ENCODE measurements around the gene MRPS18B. TPM values are rescaled to one million over a fixed set of nuclear protein-coding genes. Genes with fewer than 3 reads are reported as not detected.
A peak's percentile ranks its signal among the peaks of the same experiment; 100 is the strongest.

The MRPS18B gene
- total and polyA plus RNA-seq, 2 donors (not counting 1 experiment from before 2014, with no cell fraction given) = 35.9 to 38.8 TPM

DNA sequence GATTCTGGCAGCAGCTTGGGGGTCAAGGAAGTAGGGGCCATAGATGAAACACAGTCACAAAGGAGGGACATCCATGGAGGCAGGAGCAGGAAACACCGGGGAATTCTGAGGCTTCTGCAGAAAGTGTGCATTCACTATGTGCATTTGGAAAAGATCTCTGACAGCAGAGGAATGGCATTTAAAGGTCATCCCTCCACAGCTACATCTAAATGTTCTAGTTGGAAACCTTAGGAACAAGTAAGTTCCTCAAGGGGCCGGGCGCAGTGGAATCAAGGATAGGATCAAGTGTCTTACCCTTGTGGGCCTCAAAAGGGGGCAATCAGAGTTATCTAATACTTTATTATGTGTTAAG, 38.1 kb downstream of the MRPS18B start:
- TF ChIP-seq EZH2 (IDR thresholded peaks at IDR 0.05; ENCODE audit: borderline replicate concordance, insufficient read depth, low read depth, low read length, poor library complexity, severe bottlenecking) = no peak
- TF ChIP-seq, protein P1, sequence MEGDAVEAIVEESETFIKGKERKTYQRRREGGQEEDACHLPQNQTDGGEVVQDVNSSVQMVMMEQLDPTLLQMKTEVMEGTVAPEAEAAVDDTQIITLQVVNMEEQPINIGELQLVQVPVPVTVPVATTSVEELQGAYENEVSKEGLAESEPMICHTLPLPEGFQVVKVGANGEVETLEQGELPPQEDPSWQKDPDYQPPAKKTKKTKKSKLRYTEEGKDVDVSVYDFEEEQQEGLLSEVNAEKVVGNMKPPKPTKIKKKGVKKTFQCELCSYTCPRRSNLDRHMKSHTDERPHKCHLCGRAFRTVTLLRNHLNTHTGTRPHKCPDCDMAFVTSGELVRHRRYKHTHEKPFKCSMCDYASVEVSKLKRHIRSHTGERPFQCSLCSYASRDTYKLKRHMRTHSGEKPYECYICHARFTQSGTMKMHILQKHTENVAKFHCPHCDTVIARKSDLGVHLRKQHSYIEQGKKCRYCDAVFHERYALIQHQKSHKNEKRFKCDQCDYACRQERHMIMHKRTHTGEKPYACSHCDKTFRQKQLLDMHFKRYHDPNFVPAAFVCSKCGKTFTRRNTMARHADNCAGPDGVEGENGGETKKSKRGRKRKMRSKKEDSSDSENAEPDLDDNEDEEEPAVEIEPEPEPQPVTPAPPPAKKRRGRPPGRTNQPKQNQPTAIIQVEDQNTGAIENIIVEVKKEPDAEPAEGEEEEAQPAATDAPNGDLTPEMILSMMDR (IDR thresholded peaks at IDR 0.05) = no peak
- Mint-ChIP-seq H3K9me3 (ENCODE audit: insufficient read depth) (no peaks in the 10 kb centered on the region), H3K4me3 (no peak overlapping the region), H3K27ac (peak overlapping the region; percentile 23), H3K4me1 (peaks cover 5% of the 10 kb centered on the region), H3K27me3 (no peaks in the 10 kb centered on the region)
- CTCF ChIA-PET = interaction anchor here (0.9 kb wide), 1 partner anchor 66 kb away, joined by 3 read pairs; no protein-coding TSS in a partner anchor
- no peaks in the 10 kb centered on the region for H3K27me3 ChIP-seq (replicated peaks in 1 of 4; ENCODE audit: control extremely low read depth in 1 of 4, control insufficient read depth in 3 of 4, insufficient read depth in 4 of 4, low read length in 3 of 4)
- H3K36me3 ChIP-seq (replicated peaks in 1 of 2; ENCODE audit: control extremely low read depth in 1 of 2, control insufficient read depth in 1 of 2, extremely low read depth in 1 of 2, insufficient read depth in 2 of 2, low read length in 1 of 2) = peaks cover 2 to 86% of the 10 kb centered on the region in 2 experiments
- intact Hi-C loops (cut with micrococcal nuclease) = no loop called here
- H3K27ac ChIP-seq (ENCODE audit: low read length in 2 of 2) = no peak overlapping the region
- no peak overlapping the region for H3K4me2 ChIP-seq (replicated peaks; ENCODE audit: low read depth, low read length, poor library complexity, severe bottlenecking)
- H3K9ac ChIP-seq (ENCODE audit: low read length) = no peak overlapping the region
- POLR2A ChIA-PET = no interaction called here
- H3K79me2 ChIP-seq (ENCODE audit: control insufficient read depth, insufficient read depth, low read length) = peaks cover 5% of the 10 kb centered on the region
- H4K20me1 ChIP-seq (ENCODE audit: control insufficient read depth, insufficient read depth, low read length, poor library complexity, severe bottlenecking) = no peaks in the 10 kb centered on the region
- no peak overlapping the region for H2AFZ ChIP-seq (ENCODE audit: insufficient read depth, low read depth, low read length, poor library complexity, severe bottlenecking)
- peaks cover 0 to 5% of the 10 kb centered on the region in 2 donors for H3K4me1 ChIP-seq (ENCODE audit: control insufficient read depth in 2 of 2, insufficient read depth in 2 of 2, low read length in 2 of 2)
- no peak overlapping the region for H3K4me3 ChIP-seq (ENCODE audit: control extremely low read depth in 1 of 5, extremely low read depth in 1 of 5, insufficient read depth in 1 of 5, low read depth in 2 of 5, low read length in 4 of 5)
- H3K9me3 ChIP-seq (ENCODE audit: control extremely low read depth in 1 of 3, control insufficient read depth in 2 of 3, insufficient read depth in 1 of 3, low read length in 2 of 3) = no peaks in the 10 kb centered on the region
- ATAC-seq (ENCODE audit: low read depth) = no peak
- no CpG with 5 or more reads among the region's 3 CpGs for WGBS (ENCODE audit: insufficient coverage)
- DNase-seq = no peak

DNA sequence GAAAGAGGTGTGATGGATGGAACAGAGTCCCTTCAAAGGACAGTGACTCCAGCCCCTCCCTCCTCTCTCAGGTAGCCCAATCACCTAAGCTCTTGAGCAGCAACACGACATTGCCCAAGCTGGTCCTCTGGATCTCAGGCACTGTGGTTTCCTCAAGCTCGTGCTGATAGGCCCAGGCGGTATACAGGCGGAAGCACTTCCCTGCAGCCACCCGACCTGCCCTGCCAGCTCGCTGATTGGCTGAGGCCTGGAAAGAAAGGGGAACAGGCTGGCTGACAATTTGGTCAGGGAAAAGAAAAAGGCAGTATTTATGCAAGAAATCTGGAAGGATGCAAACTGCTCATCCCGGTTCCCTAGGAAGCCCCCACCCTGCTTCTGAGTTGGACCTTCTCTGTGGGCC, 38.9 kb downstream of the MRPS18B start:
- intact Hi-C loops (cut with micrococcal nuclease) = no loop called here
- no peak overlapping the region for H3K27ac ChIP-seq (ENCODE audit: low read length in 2 of 2)
- Mint-ChIP-seq H3K9me3 (ENCODE audit: insufficient read depth) (no peaks in the 10 kb centered on the region), H3K27me3 (no peaks in the 10 kb centered on the region), H3K4me1 (no peaks in the 10 kb centered on the region), H3K27ac (no peak overlapping the region), H3K4me3 (no peak overlapping the region)
- H3K4me3 ChIP-seq (ENCODE audit: control extremely low read depth in 1 of 5, extremely low read depth in 1 of 5, insufficient read depth in 1 of 5, low read depth in 2 of 5, low read length in 4 of 5) = no peak overlapping the region
- no peaks in the 10 kb centered on the region for H3K27me3 ChIP-seq (replicated peaks in 1 of 4; ENCODE audit: control extremely low read depth in 1 of 4, control insufficient read depth in 3 of 4, insufficient read depth in 4 of 4, low read length in 3 of 4)
- no peak overlapping the region for H3K4me2 ChIP-seq (replicated peaks; ENCODE audit: low read depth, low read length, poor library complexity, severe bottlenecking)
- peaks cover 5% of the 10 kb centered on the region for H3K79me2 ChIP-seq (ENCODE audit: control insufficient read depth, insufficient read depth, low read length)
- WGBS (ENCODE audit: insufficient coverage) = 91% methylated on average over 7 of the region's 7 CpGs
- H3K9ac ChIP-seq (ENCODE audit: low read length) = no peak overlapping the region
- ATAC-seq (ENCODE audit: low read depth) (no peak), DNase-seq (no peak)
- H2AFZ ChIP-seq (ENCODE audit: insufficient read depth, low read depth, low read length, poor library complexity, severe bottlenecking) = no peak overlapping the region
- ChIA-PET POLR2A (no interaction called here), CTCF (interaction anchor here (0.9 kb wide), 1 partner anchor 65 kb away, joined by 3 read pairs; no protein-coding TSS in a partner anchor)
- TF ChIP-seq EZH2 (IDR thresholded peaks at IDR 0.05; ENCODE audit: borderline replicate concordance, insufficient read depth, low read depth, low read length, poor library complexity, severe bottlenecking) = no peak
- TF ChIP-seq, protein P1 (IDR thresholded peaks at IDR 0.05) = no peak
- no peaks in the 10 kb centered on the region for H3K9me3 ChIP-seq (ENCODE audit: control extremely low read depth in 1 of 3, control insufficient read depth in 2 of 3, insufficient read depth in 1 of 3, low read length in 2 of 3)
- H3K4me1 ChIP-seq (ENCODE audit: control insufficient read depth in 2 of 2, insufficient read depth in 2 of 2, low read length in 2 of 2) = no peaks in the 10 kb centered on the region
- H3K36me3 ChIP-seq (replicated peaks in 1 of 2; ENCODE audit: control extremely low read depth in 1 of 2, control insufficient read depth in 1 of 2, extremely low read depth in 1 of 2, insufficient read depth in 2 of 2, low read length in 1 of 2) = peaks cover 5 to 86% of the 10 kb centered on the region in 2 experiments
- H4K20me1 ChIP-seq (ENCODE audit: control insufficient read depth, insufficient read depth, low read length, poor library complexity, severe bottlenecking) = no peaks in the 10 kb centered on the region
